ENCODE data around the gene MED31. TPM values are rescaled to one million over a fixed set of nuclear protein-coding genes. Genes with fewer than 3 reads are reported as not detected.

Gene MED31
- total and polyA plus RNA-seq, 2 of the 13 experiments (the other 11 are each of a cell fraction or from before 2014, with no cell fraction given) = 19.0 to 20.9 TPM

- TF ChIP-seq, protein P1, sequence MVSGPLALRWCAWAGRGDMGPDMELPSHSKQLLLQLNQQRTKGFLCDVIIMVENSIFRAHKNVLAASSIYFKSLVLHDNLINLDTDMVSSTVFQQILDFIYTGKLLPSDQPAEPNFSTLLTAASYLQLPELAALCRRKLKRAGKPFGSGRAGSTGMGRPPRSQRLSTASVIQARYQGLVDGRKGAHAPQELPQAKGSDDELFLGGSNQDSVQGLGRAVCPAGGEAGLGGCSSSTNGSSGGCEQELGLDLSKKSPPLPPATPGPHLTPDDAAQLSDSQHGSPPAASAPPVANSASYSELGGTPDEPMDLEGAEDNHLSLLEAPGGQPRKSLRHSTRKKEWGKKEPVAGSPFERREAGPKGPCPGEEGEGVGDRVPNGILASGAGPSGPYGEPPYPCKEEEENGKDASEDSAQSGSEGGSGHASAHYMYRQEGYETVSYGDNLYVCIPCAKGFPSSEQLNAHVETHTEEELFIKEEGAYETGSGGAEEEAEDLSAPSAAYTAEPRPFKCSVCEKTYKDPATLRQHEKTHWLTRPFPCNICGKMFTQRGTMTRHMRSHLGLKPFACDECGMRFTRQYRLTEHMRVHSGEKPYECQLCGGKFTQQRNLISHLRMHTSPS (CRISPR knock-in tag; IDR thresholded peaks at IDR 0.05; ENCODE audit: low read depth) = no peak
- TF ChIP-seq TBP (CRISPR knock-in tag; IDR thresholded peaks at IDR 0.05) = no peak
- TF ChIP-seq ZNF724P (CRISPR knock-in tag; IDR thresholded peaks at IDR 0.05; ENCODE audit: borderline replicate concordance) = no peak; the same call in 1 of the 2 replicates
- TF ChIP-seq NR0B2 (CRISPR knock-in tag; IDR thresholded peaks at IDR 0.05) = no peak
- TF ChIP-seq TBL1XR1 (IDR thresholded peaks at IDR 0.05; ENCODE audit: borderline replicate concordance, low read length, partially characterized antibody) = no peak
- TF ChIP-seq ZNF841 (CRISPR knock-in tag; IDR thresholded peaks at IDR 0.05; ENCODE audit: borderline replicate concordance) = no peak
- no peak for TF ChIP-seq ZNF703 (CRISPR knock-in tag; IDR thresholded peaks at IDR 0.05; ENCODE audit: borderline replicate concordance)
- no peak for TF ChIP-seq ZNF33A (CRISPR knock-in tag; IDR thresholded peaks at IDR 0.05; ENCODE audit: borderline replicate concordance)
- TF ChIP-seq RBFOX2 (IDR thresholded peaks at IDR 0.05; ENCODE audit: low read depth, low read length) = no peak
- TF ChIP-seq MXD4 (CRISPR knock-in tag; IDR thresholded peaks at IDR 0.05) = no peak
- no peak for TF ChIP-seq ZC3H4 (CRISPR knock-in tag; IDR thresholded peaks at IDR 0.05; ENCODE audit: borderline replicate concordance)
- TF ChIP-seq AGO1 (IDR thresholded peaks at IDR 0.05; ENCODE audit: low read depth, low read length, poor library complexity, severe bottlenecking) = no peak
- TF ChIP-seq, protein P2, sequence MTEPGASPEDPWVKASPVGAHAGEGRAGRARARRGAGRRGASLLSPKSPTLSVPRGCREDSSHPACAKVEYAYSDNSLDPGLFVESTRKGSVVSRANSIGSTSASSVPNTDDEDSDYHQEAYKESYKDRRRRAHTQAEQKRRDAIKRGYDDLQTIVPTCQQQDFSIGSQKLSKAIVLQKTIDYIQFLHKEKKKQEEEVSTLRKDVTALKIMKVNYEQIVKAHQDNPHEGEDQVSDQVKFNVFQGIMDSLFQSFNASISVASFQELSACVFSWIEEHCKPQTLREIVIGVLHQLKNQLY (CRISPR knock-in tag; IDR thresholded peaks at IDR 0.05) = peak; percentile 61
- TF ChIP-seq ZNF280B (CRISPR knock-in tag; IDR thresholded peaks at IDR 0.05; ENCODE audit: borderline replicate concordance) = no peak
- peak; percentile 10; the same call in 1 of the 2 replicates for TF ChIP-seq ZHX1 (CRISPR knock-in tag; IDR thresholded peaks at IDR 0.05; ENCODE audit: low read depth)
- TF ChIP-seq KLF12 (CRISPR knock-in tag; IDR thresholded peaks at IDR 0.05; ENCODE audit: borderline replicate concordance) = no peak
Measured at GRCh38 chr17:6683081-6683684, 31.8 kb upstream of the MED31 start (continued).

Measured in HepG2 (cell line).